AG09319 (cell line): ENCODE data around the gene GRM6.

Source experiments
- DNase-seq: peaks from one replicate; pipeline ENCODE4 v3.0.0-alpha.2; 2010; ENCODE audit warnings: low read depth; ENCODE audit errors: extremely low read depth
- CTCF ChIP-seq: IDR thresholded peaks from 2 replicates; pipeline ENCODE4 v1.5.1; 2011; ENCODE audit warnings: low read depth, mild to moderate bottlenecking, inconsistent platforms, low read length, moderate library complexity

GRM6 gene

GRCh38 chr5:178994580-178995340 lies at the start of gene GRM6:
TSS of gene GRM6 (minus strand) at chr5:178995320. CDS start at chr5:178994944, 376 bp downstream.
- no peak for DNase-seq
- TF ChIP-seq CTCF, result no peak

GRCh38 chr5:179044765-179045164 lies 49.6 kb upstream of the GRM6 start:
- no peak for TF ChIP-seq CTCF
- no peak for DNase-seq

- no peak for DNase-seq
- TF ChIP-seq CTCF, result no peak
Measured at GRCh38 chr5:179033004-179033580, 38.0 kb upstream of the GRM6 start.

- TF ChIP-seq CTCF, result no peak
- DNase-seq, result peak; percentile 82
Measured at GRCh38 chr5:179023528-179024189, 28.5 kb upstream of the GRM6 start, which contains the start of gene ZNF879. TSS of gene ZNF879 (plus strand) at chr5:179023804. CDS start at chr5:179025005, 1,201 bp downstream.

- TF ChIP-seq CTCF, result no peak; the same call in 1 of the 2 replicates
- DNase-seq, result no peak
Measured at GRCh38 chr5:179008667-179009066, 13.5 kb upstream of the GRM6 start.

GRCh38 chr5:179006564-179006963 lies 11.4 kb upstream of the GRM6 start:
- DNase-seq, result no peak

More at GRCh38 chr5:179006564-179006963, 11.4 kb upstream of the GRM6 start:
- no peak for TF ChIP-seq CTCF
